ENCODE measurements around the gene ENKUR. TPM values are rescaled to one million over a fixed set of nuclear protein-coding genes. Genes with fewer than 3 reads are reported as not detected.

Gene ENKUR
- total RNA-seq, 1 experiment from 2014 or later = not detected

DNA sequence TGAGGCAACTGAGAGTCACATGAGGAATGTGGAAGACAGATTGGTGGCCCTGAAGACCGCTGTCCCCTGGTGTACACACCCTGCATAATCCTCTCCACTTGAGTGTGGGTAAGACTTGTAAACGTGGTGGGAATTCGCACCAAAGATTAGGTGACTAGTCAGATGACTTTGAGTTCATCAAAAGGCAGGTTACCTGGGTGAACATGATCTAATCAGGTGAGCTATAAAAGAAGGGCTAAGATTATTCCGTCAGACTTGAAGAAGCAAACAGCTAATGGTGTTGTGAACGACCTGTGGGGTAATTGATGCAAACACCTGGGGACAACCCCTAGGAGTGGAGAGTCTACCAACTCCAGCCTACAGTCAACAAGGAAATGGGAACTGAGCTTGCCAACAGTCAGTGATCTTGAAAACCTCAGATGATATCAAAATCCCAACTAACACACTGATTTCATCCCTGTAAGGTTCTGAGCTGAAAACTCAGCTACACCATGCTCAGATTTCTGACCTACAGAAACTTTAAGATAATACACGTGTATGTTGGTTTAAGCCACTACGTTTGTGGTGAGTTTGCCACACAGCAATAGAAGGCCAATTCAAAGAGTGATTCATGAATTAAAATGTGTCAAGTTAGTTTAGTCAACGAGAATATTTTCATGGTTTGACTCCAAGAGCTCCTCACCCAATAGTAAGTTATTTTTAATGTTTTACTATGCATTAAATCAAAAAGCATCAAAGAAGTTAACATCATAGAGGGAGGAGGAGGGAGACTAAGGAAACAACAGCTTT, 80.3 kb downstream of the ENKUR start:
- intact Hi-C loops (cut with micrococcal nuclease) = no loop called here
- H3K36me3 ChIP-seq (ENCODE audit: low read depth, low read length) = no peaks in the 10 kb centered on the region
- no peak overlapping the region for H3K27ac ChIP-seq (ENCODE audit: low read length)
- no peaks in the 10 kb centered on the region for H4K20me1 ChIP-seq (ENCODE audit: low read length)
- H2AFZ ChIP-seq (ENCODE audit: low read length) = no peak overlapping the region
- no peaks in the 10 kb centered on the region for H3K9me2 ChIP-seq (replicated peaks; ENCODE audit: low read length)
- POLR2A ChIA-PET (ENCODE audit: unreplicated experiment) = no interaction called here
- DNase-seq = no peak
- no peaks in the 10 kb centered on the region for H3K4me1 ChIP-seq (ENCODE audit: insufficient read depth, low read length)
- CTCF ChIA-PET = no interaction called here
- no peak overlapping the region for H3K4me3 ChIP-seq (ENCODE audit: low read length)
- H3K27me3 ChIP-seq (ENCODE audit: low read length) = no peaks in the 10 kb centered on the region
- H3K4me2 ChIP-seq (ENCODE audit: low read length) = no peak overlapping the region
- H3K9ac ChIP-seq (ENCODE audit: low read length) = no peak overlapping the region
- no peak for ATAC-seq
- BruUV-seq (replicated peaks) = no TSS peak
- no peaks in the 10 kb centered on the region for H3K79me2 ChIP-seq (ENCODE audit: low read length)
- H3F3A ChIP-seq (ENCODE audit: low read length, unreplicated experiment) = no peaks in the 10 kb centered on the region
- TF ChIP-seq EZH2 (IDR thresholded peaks at IDR 0.05; ENCODE audit: low read length, unreplicated experiment) (no peak), EZH2phosphoT487 (IDR thresholded peaks at IDR 0.05; ENCODE audit: borderline replicate concordance, low read length) (no peak)
- TF ChIP-seq, protein P1, sequence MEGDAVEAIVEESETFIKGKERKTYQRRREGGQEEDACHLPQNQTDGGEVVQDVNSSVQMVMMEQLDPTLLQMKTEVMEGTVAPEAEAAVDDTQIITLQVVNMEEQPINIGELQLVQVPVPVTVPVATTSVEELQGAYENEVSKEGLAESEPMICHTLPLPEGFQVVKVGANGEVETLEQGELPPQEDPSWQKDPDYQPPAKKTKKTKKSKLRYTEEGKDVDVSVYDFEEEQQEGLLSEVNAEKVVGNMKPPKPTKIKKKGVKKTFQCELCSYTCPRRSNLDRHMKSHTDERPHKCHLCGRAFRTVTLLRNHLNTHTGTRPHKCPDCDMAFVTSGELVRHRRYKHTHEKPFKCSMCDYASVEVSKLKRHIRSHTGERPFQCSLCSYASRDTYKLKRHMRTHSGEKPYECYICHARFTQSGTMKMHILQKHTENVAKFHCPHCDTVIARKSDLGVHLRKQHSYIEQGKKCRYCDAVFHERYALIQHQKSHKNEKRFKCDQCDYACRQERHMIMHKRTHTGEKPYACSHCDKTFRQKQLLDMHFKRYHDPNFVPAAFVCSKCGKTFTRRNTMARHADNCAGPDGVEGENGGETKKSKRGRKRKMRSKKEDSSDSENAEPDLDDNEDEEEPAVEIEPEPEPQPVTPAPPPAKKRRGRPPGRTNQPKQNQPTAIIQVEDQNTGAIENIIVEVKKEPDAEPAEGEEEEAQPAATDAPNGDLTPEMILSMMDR (conservative IDR thresholded peaks at IDR 0.05; ENCODE audit: low read depth, low read length) = no peak
- H3K9me3 ChIP-seq (ENCODE audit: low read length) = no peaks in the 10 kb centered on the region

Other genes starting within 250 kb of the ENKUR start
- gene PRTFDC1, start 63.6 kb downstream of the ENKUR start, total RNA-seq (2014; rRNA removed) = 9.7 and 10.2 TPM in 2 replicates
- 2.7 and 3.2 TPM in 2 replicates for gene THNSL1, start 454 bp upstream of the ENKUR start, total RNA-seq (2014; rRNA removed)
- not detected in 2 replicates for gene GPR158, start 158.8 kb upstream of the ENKUR start, total RNA-seq (2014; rRNA removed)

Data from PC-3 (cell line).